NCI-H1930 (cell line): ENCODE measurements around the gene MS4A10.

Experiments used
- DNase-seq, 2 experiments: peaks; one replicate each; lab custom pipeline; 2025; lab: John Stamatoyannopoulos, UW

MS4A10 gene

GRCh38 chr11:60825118-60825517, 40.0 kb downstream of the MS4A10 start:
- DNase-seq = no peak

- DNase-seq = no peak
These were observed 40.7 kb downstream of the MS4A10 start for GRCh38 chr11:60825790-60826189.

- DNase-seq = no peak
These were observed 45.5 kb downstream of the MS4A10 start for GRCh38 chr11:60830478-60831142.

GRCh38 chr11:60831143-60831500, 46.0 kb downstream of the MS4A10 start:
- peak; percentile 42 to 78 for DNase-seq

GRCh38 chr11:60831501-60832079, 46.5 kb downstream of the MS4A10 start:
- DNase-seq = no peak

GRCh38 chr11:60834742-60835533, 49.8 kb downstream of the MS4A10 start:
- no peak for DNase-seq

- DNase-seq = no peak
These were observed 50.4 kb downstream of the MS4A10 start for GRCh38 chr11:60835534-60835846.

GRCh38 chr11:60836866-60837515, 51.9 kb downstream of the MS4A10 start:
- no peak for DNase-seq

- DNase-seq = no peak
These were observed 53.0 kb downstream of the MS4A10 start for GRCh38 chr11:60838132-60838531.

- no peak for DNase-seq
These were observed 55.6 kb downstream of the MS4A10 start for GRCh38 chr11:60840470-60841430.

GRCh38 chr11:60841797-60842667, 56.9 kb downstream of the MS4A10 start, which contains the start of gene CCDC86:
TSS of gene CCDC86 (plus strand) at chr11:60842113. CDS start at chr11:60842125, 12 bp downstream.
- peak; percentile 85 to 94 for DNase-seq

- DNase-seq = no peak
These were observed 57.8 kb downstream of the MS4A10 start for GRCh38 chr11:60842668-60843600.

- DNase-seq = no peak
These were observed 59.1 kb downstream of the MS4A10 start for GRCh38 chr11:60844045-60844869.

- no peak for DNase-seq
These were observed 59.7 kb downstream of the MS4A10 start for GRCh38 chr11:60844870-60845221.

- no peak for DNase-seq
These were observed 60.2 kb downstream of the MS4A10 start for GRCh38 chr11:60845338-60845737.

GRCh38 chr11:60847281-60847680, 62.1 kb downstream of the MS4A10 start:
- no peak for DNase-seq

GRCh38 chr11:60847896-60848295, 62.8 kb downstream of the MS4A10 start:
- DNase-seq = no peak

- no peak for DNase-seq
These were observed 63.6 kb downstream of the MS4A10 start for GRCh38 chr11:60848714-60849151.
